HepG2 (cell line): ENCODE measurements around the gene SMIM14. TPM values are rescaled to one million over a fixed set of nuclear protein-coding genes. Genes with fewer than 3 reads are reported as not detected.

Experiments
- ATRX ChIP-seq: sonication (generic); formaldehyde crosslinking; IDR thresholded peaks from 2 replicates; pipeline ENCODE4 v1.4.0; 2020; ENCODE audit warnings: missing genetic modification reagents, borderline replicate concordance
- EED ChIP-seq: sonication (generic); formaldehyde crosslinking; IDR thresholded peaks from 2 replicates; pipeline ENCODE4 v1.5.0; 2020; ENCODE audit warnings: mild to moderate bottlenecking, missing genetic modification reagents
- FOSL2 ChIP-seq: sonication (generic); formaldehyde crosslinking; IDR thresholded peaks from 2 replicates; pipeline ENCODE4 v1.4.0; 2020; ENCODE audit warnings: missing genetic modification reagents
- GTF3A ChIP-seq: sonication (generic); formaldehyde crosslinking; conservative IDR thresholded peaks from 2 replicates; pipeline ENCODE4 v1.4.0; 2020; ENCODE audit warnings: mild to moderate bottlenecking, missing genetic modification reagents
- JUND ChIP-seq: sonication (generic); formaldehyde crosslinking; IDR thresholded peaks from 2 replicates; pipeline ENCODE4 v1.8.0; 2022; ENCODE audit warnings: mild to moderate bottlenecking, missing genetic modification reagents
- MEF2D ChIP-seq: sonication (generic); formaldehyde crosslinking; IDR thresholded peaks from 2 replicates; pipeline ENCODE4 v1.5.1; 2020; ENCODE audit warnings: mild to moderate bottlenecking, missing genetic modification reagents
- PCBP1 ChIP-seq: fragments of 200-400 bp; formaldehyde crosslinking; IDR thresholded peaks from 2 replicates; pipeline ENCODE4 v1.6.1; 2017; ENCODE audit warnings: mild to moderate bottlenecking, low read depth, low read length, borderline replicate concordance
- PHF8 ChIP-seq: sonication (generic); formaldehyde crosslinking; IDR thresholded peaks from 2 replicates; pipeline ENCODE4 v1.5.0; 2020; ENCODE audit warnings: missing genetic modification reagents
- SKI ChIP-seq: fragments of 450-650 bp; IDR thresholded peaks from one replicate; pipeline ENCODE4 v1.6.1; 2018; ENCODE audit warnings: mild to moderate bottlenecking; ENCODE audit not compliant: partially characterized antibody
- polyA plus RNA-seq, 8 experiments: library from polyadenylated mRNA; depleted of rRNA in 3 of 8; stranded (reverse) in 7 of 8; unstranded in 1 of 8; fragments of >200 nt; fragmentation: Illumina TruSeq in 4 of 8; extraction: Trizol in 4 of 8; gene quantifications; 2 replicates each; pipeline versions ENCODE4 v1.2.1 to v1.2.3, GENCODE V29; 2011 to 2016; ENCODE audit warnings: low read depth in 4 of 8, missing spikeins in 1 of 8, mixed read lengths in 1 of 8; ENCODE audit not compliant: insufficient read depth in 1 of 8
- total RNA-seq, 5 experiments: library from RNA; depleted of rRNA; stranded (reverse); fragments of >200 nt; fragmentation: Illumina TruSeq; extraction: Trizol; gene quantifications; 2 replicates each; pipeline ENCODE4 v1.2.3, GENCODE V29; 2016; ENCODE audit warnings: low read depth in 1 of 5
- TF ChIP-seq, protein P1 (sequence below): fragments of 450-650 bp; IDR thresholded peaks from 2 replicates; pipeline ENCODE4 v1.6.1; 2017
- TF ChIP-seq, protein P2 (sequence below): sonication (generic); formaldehyde crosslinking; IDR thresholded peaks from 2 replicates; pipeline ENCODE4 v1.9.0; 2022; ENCODE audit warnings: missing genetic modification reagents, mild to moderate bottlenecking, borderline replicate concordance
- TF ChIP-seq, protein P3 (sequence below): sonication (generic); formaldehyde crosslinking; IDR thresholded peaks from 2 replicates; pipeline ENCODE4 v1.4.0; 2020; ENCODE audit warnings: missing genetic modification reagents, borderline replicate concordance
- TF ChIP-seq, protein P4 (sequence below): sonication (generic); formaldehyde crosslinking; IDR thresholded peaks from 2 replicates; pipeline ENCODE4 v1.4.0; 2020; ENCODE audit warnings: missing genetic modification reagents
- TF ChIP-seq, protein P5 (sequence below): sonication (generic); formaldehyde crosslinking; IDR thresholded peaks from 2 replicates; pipeline ENCODE4 v1.4.0; 2020; ENCODE audit warnings: missing genetic modification reagents

Gene SMIM14
- total and polyA plus RNA-seq, 2 of the 13 experiments (the other 11 are each of a cell fraction or from before 2014, with no cell fraction given): 16.3 to 28.1 TPM

DNA sequence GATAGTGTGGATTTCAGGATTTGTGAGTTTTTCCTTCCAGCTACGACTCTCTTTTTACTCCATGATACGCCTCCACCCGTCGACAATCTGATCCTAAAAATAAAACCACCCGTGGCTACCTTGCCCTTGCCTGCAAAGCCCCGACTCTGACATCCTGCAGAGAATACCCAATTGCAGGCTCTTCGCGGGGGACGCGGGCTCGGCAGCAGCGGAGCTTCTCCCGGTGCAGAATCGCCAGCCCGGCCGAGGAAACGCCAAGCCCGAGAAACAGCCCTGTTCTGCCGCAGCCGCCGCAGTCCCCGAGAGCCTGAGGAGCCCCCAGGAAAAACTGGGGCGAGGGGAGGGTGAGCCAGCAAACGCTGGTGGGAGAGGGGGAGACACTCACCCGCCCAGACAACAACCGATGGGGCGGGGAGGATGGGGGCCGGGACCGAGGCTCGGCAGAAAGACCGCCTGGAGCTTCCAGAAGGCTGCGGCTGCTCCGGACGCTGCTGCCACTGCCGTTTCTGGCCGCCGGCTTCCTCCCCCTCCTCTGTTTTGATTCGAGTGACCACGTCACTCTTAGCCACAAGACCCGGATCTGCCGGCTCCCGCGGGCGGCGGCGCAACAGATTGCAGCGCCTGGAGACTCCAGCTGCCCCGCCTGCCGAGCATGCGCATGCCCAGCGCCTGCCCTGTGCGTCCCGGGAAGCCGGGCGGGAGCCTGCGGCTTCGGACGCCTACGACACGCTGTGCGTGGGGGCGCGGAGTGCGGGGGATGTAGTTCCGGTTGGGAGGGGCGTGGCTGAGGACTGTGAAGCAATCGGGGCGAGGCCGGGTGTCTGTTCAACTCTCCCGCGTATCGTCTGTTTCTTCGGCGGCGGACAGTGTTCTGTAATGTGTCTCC, at the start of gene SMIM14 (continued):
- TF ChIP-seq, protein P1, sequence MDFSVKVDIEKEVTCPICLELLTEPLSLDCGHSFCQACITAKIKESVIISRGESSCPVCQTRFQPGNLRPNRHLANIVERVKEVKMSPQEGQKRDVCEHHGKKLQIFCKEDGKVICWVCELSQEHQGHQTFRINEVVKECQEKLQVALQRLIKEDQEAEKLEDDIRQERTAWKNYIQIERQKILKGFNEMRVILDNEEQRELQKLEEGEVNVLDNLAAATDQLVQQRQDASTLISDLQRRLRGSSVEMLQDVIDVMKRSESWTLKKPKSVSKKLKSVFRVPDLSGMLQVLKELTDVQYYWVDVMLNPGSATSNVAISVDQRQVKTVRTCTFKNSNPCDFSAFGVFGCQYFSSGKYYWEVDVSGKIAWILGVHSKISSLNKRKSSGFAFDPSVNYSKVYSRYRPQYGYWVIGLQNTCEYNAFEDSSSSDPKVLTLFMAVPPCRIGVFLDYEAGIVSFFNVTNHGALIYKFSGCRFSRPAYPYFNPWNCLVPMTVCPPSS: no peak
- TF ChIP-seq EED (CRISPR knock-in tag): peak; percentile 93
- TF ChIP-seq, protein P2, sequence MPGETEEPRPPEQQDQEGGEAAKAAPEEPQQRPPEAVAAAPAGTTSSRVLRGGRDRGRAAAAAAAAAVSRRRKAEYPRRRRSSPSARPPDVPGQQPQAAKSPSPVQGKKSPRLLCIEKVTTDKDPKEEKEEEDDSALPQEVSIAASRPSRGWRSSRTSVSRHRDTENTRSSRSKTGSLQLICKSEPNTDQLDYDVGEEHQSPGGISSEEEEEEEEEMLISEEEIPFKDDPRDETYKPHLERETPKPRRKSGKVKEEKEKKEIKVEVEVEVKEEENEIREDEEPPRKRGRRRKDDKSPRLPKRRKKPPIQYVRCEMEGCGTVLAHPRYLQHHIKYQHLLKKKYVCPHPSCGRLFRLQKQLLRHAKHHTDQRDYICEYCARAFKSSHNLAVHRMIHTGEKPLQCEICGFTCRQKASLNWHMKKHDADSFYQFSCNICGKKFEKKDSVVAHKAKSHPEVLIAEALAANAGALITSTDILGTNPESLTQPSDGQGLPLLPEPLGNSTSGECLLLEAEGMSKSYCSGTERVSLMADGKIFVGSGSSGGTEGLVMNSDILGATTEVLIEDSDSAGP: peak; percentile 57; the same call in 1 of the 2 replicates
- 0 out of 2 replicates have a peak, but pooled peaks have one; percentile 30 for TF ChIP-seq JUND (CRISPR knock-in tag)
- TF ChIP-seq ATRX (CRISPR knock-in tag): no peak
- TF ChIP-seq MEF2D (CRISPR knock-in tag): peak; percentile 84
- TF ChIP-seq, protein P3, sequence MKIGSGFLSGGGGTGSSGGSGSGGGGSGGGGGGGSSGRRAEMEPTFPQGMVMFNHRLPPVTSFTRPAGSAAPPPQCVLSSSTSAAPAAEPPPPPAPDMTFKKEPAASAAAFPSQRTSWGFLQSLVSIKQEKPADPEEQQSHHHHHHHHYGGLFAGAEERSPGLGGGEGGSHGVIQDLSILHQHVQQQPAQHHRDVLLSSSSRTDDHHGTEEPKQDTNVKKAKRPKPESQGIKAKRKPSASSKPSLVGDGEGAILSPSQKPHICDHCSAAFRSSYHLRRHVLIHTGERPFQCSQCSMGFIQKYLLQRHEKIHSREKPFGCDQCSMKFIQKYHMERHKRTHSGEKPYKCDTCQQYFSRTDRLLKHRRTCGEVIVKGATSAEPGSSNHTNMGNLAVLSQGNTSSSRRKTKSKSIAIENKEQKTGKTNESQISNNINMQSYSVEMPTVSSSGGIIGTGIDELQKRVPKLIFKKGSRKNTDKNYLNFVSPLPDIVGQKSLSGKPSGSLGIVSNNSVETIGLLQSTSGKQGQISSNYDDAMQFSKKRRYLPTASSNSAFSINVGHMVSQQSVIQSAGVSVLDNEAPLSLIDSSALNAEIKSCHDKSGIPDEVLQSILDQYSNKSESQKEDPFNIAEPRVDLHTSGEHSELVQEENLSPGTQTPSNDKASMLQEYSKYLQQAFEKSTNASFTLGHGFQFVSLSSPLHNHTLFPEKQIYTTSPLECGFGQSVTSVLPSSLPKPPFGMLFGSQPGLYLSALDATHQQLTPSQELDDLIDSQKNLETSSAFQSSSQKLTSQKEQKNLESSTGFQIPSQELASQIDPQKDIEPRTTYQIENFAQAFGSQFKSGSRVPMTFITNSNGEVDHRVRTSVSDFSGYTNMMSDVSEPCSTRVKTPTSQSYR: peak; percentile 54; the same call in 1 of the 2 replicates
- TF ChIP-seq PHF8 (CRISPR knock-in tag): peak; percentile 69
- TF ChIP-seq FOSL2: 0 out of 2 replicates have a peak, but pooled peaks have one; percentile 49
- TF ChIP-seq, protein P4, sequence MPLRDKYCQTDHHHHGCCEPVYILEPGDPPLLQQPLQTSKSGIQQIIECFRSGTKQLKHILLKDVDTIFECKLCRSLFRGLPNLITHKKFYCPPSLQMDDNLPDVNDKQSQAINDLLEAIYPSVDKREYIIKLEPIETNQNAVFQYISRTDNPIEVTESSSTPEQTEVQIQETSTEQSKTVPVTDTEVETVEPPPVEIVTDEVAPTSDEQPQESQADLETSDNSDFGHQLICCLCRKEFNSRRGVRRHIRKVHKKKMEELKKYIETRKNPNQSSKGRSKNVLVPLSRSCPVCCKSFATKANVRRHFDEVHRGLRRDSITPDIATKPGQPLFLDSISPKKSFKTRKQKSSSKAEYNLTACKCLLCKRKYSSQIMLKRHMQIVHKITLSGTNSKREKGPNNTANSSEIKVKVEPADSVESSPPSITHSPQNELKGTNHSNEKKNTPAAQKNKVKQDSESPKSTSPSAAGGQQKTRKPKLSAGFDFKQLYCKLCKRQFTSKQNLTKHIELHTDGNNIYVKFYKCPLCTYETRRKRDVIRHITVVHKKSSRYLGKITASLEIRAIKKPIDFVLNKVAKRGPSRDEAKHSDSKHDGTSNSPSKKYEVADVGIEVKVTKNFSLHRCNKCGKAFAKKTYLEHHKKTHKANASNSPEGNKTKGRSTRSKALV: peak; percentile 70; the same call in 1 of the 2 replicates
- TF ChIP-seq PCBP1: 0 out of 2 replicates have a peak, but pooled peaks have one; percentile 45
- TF ChIP-seq, protein P5, sequence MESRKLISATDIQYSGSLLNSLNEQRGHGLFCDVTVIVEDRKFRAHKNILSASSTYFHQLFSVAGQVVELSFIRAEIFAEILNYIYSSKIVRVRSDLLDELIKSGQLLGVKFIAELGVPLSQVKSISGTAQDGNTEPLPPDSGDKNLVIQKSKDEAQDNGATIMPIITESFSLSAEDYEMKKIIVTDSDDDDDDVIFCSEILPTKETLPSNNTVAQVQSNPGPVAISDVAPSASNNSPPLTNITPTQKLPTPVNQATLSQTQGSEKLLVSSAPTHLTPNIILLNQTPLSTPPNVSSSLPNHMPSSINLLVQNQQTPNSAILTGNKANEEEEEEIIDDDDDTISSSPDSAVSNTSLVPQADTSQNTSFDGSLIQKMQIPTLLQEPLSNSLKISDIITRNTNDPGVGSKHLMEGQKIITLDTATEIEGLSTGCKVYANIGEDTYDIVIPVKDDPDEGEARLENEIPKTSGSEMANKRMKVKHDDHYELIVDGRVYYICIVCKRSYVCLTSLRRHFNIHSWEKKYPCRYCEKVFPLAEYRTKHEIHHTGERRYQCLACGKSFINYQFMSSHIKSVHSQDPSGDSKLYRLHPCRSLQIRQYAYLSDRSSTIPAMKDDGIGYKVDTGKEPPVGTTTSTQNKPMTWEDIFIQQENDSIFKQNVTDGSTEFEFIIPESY: 0 out of 2 replicates have a peak, but pooled peaks have one; percentile 48
- TF ChIP-seq SKI: peak; percentile 72
- no peak for TF ChIP-seq GTF3A (CRISPR knock-in tag)
